Hematopoietic multipotent progenitor cell treated with erythropoietin and hydrocortisone succinate and interleukin-3 and kit ligand, for 8 days (in vitro differentiated cells): Measurements from ENCODE around the gene FAM120AOS.
"Not testable (repeated sequence)": the region's sequence is repeated elsewhere in the genome, so short reads cannot be mapped to it uniquely, and the experiment has no call there.

Experiments used
- DNase-seq: peaks from one replicate; pipeline ENCODE4 v3.0.0-alpha.2; 2015

FAM120AOS gene

DNA sequence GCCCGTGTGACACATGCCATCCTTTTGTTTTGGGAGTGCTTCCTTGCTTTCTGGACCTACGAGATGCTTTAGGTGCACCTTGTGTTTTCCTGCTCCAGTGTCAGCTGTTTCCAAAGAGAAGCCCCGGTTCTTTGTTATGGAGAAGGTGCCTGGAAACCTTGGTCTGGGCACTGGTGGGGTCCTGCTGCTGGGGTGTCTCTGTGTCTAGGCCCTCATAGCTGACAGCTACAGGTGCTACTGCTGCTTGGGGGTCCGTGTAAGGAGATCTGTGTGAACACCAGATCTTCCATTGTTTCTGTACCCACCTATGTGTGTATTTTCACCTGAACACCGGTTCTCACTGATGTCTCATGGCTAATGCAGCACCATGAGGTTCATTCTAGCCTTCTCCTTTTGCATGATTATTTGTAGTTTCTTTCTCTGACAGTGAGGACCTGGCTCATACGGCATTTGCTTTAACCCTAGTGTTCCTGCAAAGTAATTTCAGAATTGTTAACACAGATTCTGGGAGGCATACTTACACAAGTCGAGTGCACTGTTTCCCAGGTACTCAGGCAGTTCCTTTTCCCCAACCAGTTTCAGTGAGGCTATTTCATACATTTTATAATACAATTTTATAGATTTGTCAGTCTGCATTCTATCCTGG lies 13.2 kb upstream of the FAM120AOS start:
- no peak for DNase-seq

DNA sequence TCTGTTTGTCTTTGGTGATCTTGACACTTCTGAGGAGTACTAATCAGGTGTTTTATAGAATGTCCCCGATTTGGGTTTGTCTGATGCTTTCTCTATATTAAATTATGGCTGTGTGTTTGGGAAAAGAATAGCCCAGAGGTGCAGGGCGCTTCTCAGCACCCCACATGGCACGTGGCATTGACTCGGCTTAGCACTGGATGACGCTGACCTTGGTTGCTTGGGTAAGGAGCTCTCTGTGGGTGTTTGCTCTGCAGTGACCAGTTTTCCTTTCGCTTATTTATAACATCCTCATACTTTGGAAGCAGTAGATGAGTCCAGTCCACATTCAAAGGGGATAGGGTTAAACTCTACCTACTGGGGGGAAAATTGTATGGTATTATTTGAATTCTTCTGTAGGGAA lies 12.5 kb upstream of the FAM120AOS start:
- no peak for DNase-seq

DNA sequence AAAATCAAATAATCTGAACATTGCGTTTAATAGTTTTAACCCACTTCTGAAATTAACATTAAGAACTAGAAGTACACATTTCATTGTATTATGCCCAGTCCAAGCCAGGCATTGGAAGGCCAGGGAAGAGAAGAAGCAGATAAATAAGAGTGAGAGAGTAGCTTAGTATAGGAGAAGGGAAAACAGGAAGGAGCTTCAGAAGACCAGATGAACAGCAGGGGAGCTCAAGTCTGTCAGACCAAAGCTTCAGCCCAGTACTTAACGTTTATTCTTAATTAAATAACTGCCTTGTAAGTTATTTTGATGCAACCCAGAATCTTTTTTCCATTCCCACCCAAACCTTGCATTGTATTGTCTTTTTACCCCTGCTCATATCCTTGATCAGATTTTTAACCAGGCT lies 11.5 kb upstream of the FAM120AOS start:
- no peak for DNase-seq

DNA sequence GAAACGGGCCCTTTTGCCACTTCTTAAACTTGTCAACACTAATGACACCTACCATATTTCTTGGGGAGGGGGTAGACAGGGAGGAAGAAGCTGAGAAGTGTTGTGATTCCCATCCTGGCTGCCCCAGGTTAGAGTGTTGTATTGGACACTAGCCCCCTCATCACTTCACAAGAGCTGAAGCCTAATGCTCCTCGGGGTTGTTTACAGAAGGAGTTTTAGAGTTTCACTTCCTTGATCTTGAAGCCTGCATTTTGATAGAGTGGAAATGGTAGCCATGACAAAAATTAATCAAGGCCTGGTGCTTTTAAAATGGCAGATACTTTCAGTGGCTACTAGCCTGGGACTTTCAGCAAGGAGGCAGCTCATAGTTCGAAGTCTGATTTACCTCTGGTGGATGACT lies 11.0 kb upstream of the FAM120AOS start:
- DNase-seq = no peak

DNA sequence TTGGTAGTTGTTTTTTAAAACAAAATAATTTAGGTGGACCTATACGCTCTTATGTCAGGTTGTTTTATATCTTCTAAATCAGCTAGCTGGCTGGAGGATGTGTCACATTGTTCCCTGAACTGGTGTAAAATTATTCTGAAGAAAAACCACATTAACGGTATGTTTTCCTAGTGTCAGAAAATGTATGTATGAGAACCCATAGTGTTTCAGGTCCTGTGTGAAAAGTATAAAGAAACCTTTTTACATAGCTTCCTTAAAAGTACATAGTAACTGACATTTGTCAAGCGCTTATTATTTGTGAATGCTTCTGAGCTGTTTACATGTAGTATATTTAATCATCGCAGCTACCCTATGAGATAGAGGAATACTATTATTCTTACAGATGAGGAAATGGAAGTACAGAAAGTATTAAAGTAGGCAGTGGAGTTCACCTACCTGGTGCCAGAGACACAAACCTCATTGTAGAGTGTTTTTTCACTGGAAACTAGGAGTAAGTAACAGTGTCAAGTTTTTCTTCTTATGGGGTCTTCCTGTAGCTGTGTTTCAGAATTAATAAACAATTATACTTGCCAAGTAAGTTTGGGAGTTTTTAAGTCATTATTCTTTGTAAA lies 10.4 kb upstream of the FAM120AOS start:
- peak; percentile 38 for DNase-seq

DNA sequence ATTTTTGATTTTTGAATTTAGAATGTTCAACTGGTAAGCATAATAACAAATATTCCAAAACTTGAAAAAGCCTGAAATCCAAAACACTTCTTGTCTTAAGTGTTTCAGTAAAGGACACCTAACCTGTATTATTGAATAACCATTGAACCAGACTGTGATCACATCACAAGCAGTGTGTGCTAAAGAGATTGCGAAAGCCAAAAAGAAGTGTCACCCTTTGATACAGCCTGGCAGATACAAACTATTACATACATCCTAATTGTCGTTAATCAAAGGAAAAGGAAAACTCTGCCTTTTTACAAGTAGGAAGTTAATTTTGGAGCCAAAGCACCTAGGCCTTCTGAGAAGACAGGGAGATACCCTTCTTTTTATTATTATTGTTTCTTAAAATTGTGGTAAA lies 8.4 kb upstream of the FAM120AOS start:
- DNase-seq = no peak

DNA sequence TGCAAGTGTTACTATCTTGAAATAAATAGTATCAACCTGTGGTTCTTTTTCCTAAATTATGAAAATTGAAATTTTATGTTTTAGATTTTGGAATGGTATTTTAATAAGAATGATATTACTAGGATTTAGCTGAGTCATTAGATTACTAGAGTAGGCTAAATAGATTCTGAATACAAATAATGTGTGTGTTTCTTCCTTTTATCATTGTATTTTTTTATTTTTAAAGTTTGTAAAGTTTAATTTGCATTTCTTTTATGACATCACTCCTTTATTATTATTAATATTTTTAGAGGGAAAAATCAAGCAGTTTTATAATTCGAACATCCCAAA lies 8.0 kb upstream of the FAM120AOS start:
- no peak for DNase-seq

DNA sequence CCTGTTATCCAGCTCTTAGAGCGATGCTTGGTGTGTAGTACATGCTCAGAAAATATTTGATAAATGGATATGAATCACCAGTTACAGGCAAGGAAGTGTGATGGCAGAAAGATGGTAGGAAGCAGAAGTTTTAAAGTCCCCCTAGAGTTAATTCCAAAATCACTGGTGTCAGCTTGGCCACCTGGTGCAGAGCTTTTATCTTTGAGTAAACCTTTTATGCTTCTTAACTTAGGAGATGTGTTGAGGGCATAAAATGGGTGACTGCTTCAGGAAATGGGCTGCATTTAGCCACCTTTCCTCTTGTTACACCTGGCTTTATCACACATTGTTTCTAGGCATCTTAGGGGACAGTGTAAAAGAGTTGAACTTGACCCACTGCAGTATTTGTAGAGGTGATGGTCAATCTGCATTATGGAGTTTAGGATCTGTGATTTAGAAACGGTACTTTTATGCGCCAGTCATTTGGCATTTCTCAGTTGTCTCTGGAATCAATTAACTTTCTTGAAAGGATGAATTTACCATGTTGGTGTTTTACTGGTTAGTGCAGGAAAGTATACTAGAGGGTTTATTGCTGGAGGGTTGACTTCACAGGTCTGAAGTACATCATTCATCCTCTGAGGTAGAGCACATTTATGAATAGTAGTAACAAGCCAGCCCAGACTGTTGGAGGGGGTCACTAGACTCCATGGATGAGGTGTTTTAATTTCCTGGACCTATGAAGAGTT lies 7.5 kb upstream of the FAM120AOS start:
- DNase-seq = no peak

DNA sequence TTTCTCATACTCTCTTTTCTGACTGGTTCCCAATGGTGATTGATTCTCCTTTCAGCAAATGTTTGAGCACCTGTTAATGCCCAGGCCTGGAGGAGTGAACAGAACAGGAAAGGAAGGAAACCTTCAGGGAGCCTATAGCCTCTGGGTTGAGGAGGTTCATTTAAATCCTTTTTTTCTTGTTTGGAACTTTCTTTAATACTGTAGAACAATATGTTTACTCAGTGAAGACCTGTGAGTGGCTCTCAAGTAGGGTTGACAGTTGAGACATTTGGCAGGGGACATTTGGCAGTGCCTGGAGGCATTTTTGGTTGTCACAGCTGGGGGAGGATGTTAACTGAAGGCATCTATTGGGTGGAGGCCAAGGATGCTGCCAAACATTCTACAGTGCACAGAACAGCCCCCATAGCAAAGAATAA lies 6.1 kb upstream of the FAM120AOS start:
- DNase-seq = peak; percentile 11

DNA sequence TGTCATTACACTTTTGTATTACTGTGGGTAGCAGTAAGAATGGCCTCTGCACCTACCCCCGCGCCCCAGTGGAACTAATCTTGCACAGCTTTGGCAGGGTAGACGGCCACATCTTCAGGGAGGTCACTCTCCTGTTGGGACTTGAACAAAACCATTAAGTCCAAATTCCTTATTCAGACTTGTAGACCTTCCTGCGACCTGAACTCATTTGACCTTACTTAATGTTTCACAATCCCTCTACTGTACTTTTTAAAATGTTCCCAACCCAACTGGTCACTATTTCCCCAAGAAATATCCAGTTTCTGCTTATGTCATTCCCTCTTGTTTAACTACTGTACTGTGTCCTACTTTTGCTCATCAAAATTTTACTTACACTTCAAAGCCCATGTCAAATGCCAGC lies 5.3 kb upstream of the FAM120AOS start:
- DNase-seq = no peak

DNA sequence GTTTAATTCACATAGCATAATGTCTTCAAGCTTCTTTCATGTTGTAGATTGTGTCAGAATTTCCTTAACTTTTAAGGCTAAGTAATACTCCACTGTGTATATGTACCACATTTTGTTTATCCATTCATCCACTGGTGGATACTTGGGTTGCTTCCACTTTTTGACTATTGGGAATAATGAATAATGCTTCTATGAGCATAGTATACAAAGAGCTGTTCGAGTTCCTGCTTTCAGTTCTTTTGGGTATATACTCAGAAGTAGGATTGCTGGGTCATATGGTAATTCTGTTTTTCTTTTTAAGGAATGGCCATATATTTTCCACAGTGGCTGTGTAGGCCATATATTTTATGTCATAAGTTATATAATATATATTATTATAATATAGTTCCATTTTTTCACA lies 3.6 kb upstream of the FAM120AOS start:
- DNase-seq = no peak

DNA sequence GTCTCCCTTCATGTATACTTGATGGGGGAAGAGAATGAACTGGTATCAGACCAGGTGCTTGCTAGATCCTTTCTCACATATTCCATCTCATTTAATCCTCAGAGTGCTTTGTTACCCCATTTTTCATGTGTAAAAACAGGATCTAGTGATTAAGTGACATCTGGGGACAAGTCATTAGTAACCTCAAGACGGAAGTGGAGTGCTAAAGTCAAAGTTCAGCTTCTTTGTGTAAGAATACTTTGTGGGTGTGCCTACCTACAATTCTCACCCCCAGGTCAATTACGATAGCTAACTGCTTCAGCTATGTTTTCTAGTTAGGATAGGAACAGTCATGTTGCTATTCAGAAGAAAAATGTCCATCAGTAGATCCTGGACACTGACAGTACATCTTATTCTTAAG lies 3.1 kb upstream of the FAM120AOS start:
- no peak for DNase-seq

DNA sequence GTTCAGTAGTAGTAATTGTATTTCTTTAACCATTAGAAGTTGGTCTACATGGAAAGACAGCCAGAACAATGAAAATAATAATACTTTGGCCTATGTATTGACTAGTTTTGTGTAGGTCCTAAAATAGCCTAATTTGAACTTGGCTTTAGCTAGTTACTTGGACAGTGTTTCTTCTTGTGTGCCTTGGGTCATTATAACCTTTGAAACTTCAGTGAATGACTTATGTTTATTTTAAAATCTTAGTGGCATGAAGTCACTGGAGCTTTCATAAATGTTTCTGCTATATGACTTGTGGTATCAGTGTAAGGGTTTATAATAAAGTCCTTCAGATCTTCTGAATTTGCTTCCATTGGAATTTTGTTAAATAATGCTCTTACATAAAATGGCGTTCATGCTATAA lies 2.6 kb upstream of the FAM120AOS start:
- DNase-seq = no peak

DNA sequence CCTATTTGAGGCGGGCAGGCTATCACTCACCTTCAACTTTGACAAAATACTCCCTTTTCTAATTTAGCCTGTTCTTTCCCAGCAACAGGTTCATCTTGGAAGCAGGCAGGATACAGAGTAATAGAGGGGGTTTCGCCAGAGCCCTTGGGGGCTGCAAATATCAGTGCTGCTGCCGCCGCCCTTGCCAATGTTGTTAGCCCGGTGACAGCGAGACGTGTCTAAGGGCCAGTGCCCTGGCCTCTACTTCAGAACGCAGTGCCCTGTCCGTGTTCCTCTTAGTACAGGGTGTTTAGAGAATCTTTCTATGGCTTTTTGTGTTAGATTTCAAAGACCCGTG lies 703 bp downstream of the FAM120AOS start:
- DNase-seq = no peak

DNA sequence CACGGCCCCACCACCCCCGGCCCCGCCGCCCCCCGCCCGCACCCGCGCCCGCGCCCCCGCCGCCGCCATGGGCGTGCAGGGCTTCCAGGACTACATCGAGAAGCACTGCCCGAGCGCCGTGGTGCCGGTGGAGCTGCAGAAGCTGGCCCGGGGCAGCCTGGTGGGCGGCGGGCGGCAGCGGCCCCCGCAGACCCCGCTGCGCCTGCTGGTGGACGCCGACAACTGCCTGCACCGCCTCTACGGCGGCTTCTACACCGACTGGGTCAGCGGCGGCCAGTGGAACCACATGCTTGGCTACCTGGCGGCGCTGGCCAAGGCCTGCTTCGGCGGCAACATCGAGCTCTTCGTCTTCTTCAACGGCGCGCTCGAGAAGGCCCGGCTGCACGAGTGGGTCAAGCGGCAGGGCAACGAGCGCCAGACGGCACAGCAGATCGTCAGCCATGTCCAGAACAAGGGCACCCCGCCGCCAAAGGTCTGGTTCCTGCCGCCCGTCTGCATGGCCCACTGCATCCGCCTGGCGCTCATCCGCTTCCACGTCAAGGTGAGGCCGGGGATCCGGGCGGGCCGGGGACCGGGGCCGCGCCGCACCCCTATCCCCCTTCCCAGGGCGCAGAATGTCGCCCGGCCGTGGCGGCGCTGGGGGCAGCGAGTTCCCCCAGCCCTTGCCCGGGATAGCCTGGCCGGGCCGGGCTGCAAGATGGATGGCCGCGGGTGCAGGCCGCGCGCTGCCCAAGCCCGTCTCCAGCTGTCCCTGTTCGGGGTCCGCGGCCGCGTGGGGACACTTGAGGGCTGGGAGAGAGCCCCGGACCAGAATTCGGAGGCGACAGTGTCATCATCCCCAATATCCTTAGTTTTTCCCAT lies 1.3 kb downstream of the FAM120AOS start:
- peak; percentile 36 for DNase-seq

DNA sequence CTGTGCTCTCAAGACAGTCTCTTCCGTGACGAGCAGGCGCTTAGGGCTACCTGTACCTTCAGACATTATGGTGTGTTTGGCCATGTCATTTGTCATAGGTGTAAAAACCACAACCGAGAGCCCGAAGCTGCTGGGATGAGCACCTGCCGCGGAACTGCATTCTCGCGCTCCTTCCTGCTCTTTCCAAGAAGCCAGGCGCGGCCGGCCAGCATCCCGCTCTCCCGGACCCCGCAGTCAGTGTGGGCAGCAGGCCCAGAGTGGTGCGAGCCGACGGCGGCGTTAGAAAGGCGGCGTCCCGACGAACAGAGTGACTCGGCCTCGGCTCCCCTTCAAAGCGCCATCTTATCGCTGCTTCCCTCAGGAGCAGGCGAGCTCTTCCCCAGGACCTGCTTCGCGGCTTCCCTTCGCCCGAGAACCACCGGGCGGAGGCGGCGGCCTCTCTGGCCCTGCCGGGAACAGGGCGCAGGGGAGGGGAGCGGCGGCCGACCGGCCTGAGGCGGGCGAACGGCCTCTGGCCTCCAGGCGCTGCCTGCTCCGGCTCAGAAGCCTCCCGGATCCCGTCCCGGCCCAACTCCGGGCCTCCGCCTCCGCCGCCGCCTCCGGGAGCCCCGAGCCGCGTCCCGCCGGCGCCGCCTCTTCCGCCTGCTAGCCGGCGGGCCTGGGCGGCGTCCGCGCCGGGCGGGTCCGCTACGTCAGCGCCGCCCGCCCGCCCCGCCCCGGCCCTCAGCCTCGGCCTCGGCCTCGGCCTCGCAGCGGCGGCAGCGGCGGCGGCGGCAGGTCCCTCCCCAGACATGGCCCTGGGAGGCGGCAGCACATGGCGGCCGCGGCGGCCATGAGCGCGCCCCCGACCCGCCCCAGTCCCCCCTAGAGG lies 2.2 kb downstream of the FAM120AOS start, which contains the start of gene FAM120A:
Gene FAM120A, plus strand, starts transcription at position 741 of the 871 bp plus-strand sequence. CDS start 231 bp downstream, outside the sequence.
- DNase-seq = peak; percentile 76

DNA sequence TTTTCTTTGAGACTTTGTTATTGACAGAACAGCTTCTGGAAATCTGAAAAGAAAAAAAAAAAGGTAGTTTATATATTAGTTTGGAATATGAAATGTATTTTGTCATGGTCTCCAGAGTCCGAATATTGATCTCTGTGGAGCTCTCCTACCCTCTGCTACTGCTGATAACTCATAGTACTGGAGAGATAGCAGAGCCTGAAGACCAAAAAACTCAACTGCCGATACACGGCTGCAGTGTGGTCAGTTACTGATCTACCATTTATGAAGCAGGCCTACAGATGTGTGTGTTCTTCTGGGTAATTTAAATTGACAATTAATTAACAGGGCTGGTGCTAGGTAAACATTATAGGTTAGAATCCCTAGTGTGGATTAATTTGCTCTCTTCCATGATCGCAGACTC lies 5.7 kb downstream of the FAM120AOS start:
- peak; percentile 67 for DNase-seq

DNA sequence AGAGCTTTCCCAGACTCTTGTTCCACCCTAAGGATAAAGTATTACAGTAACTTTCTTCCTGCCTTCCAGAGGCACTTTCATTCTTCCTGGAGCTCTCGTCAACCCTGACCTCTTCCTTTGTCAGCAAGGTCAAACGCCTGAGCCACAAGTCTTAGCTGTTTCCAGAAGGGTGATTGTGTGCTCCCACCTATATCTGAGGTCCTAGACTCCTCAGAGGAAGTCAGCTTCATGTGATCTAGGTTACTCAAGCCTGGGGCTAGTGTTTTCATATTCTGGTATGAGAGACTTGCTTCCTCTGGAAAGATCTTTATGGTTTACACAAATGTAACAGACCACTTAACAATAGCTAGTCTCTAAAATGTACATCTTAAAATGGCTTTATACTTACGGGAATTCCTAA lies 7.3 kb downstream of the FAM120AOS start:
- DNase-seq = no peak

DNA sequence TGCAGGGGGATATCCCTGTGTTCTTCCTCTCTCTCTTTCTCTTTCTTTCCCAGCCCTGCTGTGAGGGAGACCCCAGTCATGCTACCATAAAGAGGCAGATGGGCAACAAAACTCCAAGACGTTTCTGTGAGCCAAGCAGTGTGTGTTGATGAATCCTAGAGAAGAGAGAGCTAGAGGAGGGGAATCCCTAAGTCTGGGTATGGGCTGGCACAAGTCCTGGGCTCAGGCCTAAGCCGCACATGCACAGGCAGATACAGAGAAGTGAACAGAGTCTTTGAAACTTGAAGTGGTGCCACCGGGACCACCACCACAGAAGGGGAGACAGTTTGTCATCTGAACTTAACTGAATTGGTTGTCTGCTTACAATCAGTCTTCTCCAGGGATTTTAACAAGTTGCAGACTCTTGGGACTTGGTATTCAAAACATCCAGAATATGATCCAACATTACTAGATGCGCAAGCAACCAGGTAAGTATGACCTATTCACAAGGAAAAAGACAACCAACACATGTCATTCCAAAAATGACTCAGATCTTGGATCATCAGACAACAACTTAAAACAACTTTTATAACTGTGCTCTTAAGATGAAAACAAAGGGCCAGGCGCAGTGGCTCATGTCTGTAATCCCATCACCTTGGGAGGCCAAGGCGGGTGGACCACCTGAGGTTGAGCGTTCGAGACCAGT lies 12.3 kb downstream of the FAM120AOS start:
- no peak for DNase-seq

DNA sequence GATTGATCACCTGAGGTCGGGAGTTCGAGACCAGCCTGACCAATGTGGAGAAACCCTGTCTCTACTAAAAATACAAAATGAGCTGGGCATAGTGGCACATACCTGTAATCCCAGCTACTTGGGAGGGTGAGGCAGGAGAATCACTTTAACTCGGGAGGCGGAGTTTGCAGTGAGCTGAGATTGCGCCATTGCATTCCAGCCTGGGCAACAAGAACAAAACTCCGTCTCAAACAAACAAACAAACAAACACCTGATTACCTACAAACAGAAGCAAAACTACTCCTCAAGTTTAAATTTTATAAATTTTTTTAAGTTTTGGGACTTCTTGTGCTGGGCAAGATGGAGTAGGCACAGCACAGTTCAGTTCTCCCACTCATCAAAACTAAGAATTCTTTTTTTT lies 14.1 kb downstream of the FAM120AOS start:
- not testable (repeated sequence) for DNase-seq

DNA sequence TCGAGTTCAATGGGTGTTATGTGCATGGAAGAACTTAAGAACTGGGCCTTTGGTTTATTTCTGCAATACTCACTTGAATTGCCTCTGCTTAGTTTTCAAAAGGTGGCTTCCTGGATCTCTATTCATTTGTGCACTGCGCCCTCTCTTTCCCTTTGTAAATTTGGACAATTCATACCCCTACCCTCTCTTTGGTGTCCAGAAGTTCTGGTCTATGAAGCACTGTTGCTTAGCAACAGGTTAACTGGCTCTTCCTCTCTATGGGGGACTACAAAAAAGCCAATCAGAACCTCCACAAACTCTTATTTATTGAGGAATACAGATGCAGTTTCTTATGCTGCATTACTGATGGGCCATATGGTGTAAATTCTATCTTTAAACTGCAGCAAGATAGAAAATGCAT lies 15.4 kb downstream of the FAM120AOS start:
- no peak for DNase-seq
